Testis (tissue), 3 donors: ENCODE results near the gene PPTC7. TPM values are rescaled to one million over a fixed set of nuclear protein-coding genes. Genes with fewer than 3 reads are reported as not detected.

Experiments used
- DNase-seq: peaks from one replicate; pipeline ENCODE4 v3.0.0-alpha.2; 2019
- H3K27ac ChIP-seq, 2 donors: fragments of 200-600 bp; sonication (generic); one replicate each; pipeline ENCODE4 v1.5.1; 2019
- H3K27me3 ChIP-seq: fragments of 200-600 bp; sonication (generic); one replicate; pipeline ENCODE4 v1.5.1; 2019
- H3K36me3 ChIP-seq: fragments of 200-600 bp; sonication (generic); one replicate; pipeline ENCODE4 v1.5.1; 2017; ENCODE audit warnings: low read depth; ENCODE audit errors: missing control alignments
- H3K4me1 ChIP-seq: fragments of 200-600 bp; sonication (generic); one replicate; pipeline ENCODE4 v1.5.1; 2019
- H3K4me3 ChIP-seq, 2 donors: fragments of 200-600 bp; sonication (generic); one replicate each; pipeline ENCODE4 v1.5.1; 2017 to 2019
- H3K9me3 ChIP-seq: fragments of 200-600 bp; sonication (generic); one replicate; pipeline ENCODE4 v1.5.1; 2017
- POLR2A ChIP-seq: fragments of 450-650 bp; IDR thresholded peaks from one replicate; pipeline ENCODE4 v1.6.1; 2017; ENCODE audit warnings: antibody characterized with exemption, mild to moderate bottlenecking, moderate library complexity
- WGBS, 2 donors: methylation state at CpG; one replicate each; pipeline ENCODE4 v1.1.5; 2018; 5-methylcytosine and 5-hydroxymethylcytosine counted together
- intact Hi-C: fragments of 100-400 bp; cut with DNase I; formaldehyde crosslinking; loops from one replicate; pipeline ENCODE4 v1.15.1; 2023; ENCODE audit warnings: low total_unique reads
- polyA plus RNA-seq: library from polyadenylated mRNA; stranded (reverse); fragments of 350-450 nt; fragmentation: Illumina TruSeq; extraction: RNeasy Lipid Tissue Mini Kit (QIAGEN cat#74804); gene quantifications from one replicate; pipeline ENCODE4 v1.2.3, GENCODE V29; 2014; ENCODE audit warnings: low read depth, low replicate concordance; ENCODE audit not compliant: insufficient read depth
- total RNA-seq, 2 donors: library from RNA; depleted of rRNA; stranded (reverse); fragments of >200 nt; gene quantifications; one replicate each; pipeline ENCODE4 v1.2.3, GENCODE V29; 2016
- TF ChIP-seq, protein P1 (sequence below), 3 experiments: fragments of 450-650 bp in 2 of 3; fragments of 200-600 bp in 1 of 3; sonication (generic) in 1 of 3; IDR thresholded peaks; one replicate each; pipeline ENCODE4 v1.5.1; 2016 to 2019; ENCODE audit warnings: antibody characterized with exemption in 3 of 3, mild to moderate bottlenecking in 2 of 3, moderate library complexity in 1 of 3

Gene PPTC7
- total and polyA plus RNA-seq, 3 donors from 2014 or later = 23.7 to 30.8 (median 29.0) TPM

DNA sequence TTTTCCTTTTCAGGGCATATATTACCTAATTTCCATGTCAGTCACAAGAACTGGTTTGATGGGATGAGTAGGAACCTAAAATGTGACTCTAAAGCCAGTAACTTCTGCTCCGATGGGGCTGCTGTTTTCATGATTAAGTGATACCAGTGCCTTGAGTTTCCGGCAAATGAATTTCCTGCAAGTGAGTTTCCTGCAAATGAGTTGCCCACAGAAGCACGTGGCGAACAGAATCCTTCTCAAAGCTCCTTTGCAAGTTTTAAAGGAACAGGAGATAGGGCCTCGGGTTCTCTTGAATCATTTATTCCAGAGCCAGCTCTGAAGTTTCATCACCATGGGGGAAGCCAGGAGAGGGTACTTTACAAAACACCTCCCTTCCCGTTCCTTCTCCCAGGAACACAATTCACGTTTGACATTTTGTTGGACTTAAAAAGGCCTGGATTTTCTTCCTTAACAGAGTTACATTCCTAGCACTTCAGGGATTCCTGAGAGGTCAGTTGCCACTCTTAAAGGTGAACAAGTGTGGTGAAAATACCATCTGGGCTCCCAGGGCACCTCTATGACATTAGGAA, 2.2 kb upstream of the PPTC7 start:
- no peak for TF ChIP-seq POLR2A
- TF ChIP-seq, protein P1, sequence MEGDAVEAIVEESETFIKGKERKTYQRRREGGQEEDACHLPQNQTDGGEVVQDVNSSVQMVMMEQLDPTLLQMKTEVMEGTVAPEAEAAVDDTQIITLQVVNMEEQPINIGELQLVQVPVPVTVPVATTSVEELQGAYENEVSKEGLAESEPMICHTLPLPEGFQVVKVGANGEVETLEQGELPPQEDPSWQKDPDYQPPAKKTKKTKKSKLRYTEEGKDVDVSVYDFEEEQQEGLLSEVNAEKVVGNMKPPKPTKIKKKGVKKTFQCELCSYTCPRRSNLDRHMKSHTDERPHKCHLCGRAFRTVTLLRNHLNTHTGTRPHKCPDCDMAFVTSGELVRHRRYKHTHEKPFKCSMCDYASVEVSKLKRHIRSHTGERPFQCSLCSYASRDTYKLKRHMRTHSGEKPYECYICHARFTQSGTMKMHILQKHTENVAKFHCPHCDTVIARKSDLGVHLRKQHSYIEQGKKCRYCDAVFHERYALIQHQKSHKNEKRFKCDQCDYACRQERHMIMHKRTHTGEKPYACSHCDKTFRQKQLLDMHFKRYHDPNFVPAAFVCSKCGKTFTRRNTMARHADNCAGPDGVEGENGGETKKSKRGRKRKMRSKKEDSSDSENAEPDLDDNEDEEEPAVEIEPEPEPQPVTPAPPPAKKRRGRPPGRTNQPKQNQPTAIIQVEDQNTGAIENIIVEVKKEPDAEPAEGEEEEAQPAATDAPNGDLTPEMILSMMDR (IDR thresholded peaks at IDR 0.05) = no peak
- Histone ChIP-seq H3K27me3 (no peaks in the 10 kb centered on the region), H3K4me3 (no peak overlapping the region), H3K4me1 (peaks cover 21% of the 10 kb centered on the region), H3K27ac (no peak overlapping the region), H3K9me3 (no peaks in the 10 kb centered on the region), H3K36me3 (no peaks in the 10 kb centered on the region)
- 41 to 55% methylated on average over 6 to 7 of the region's 7 CpGs for WGBS, 2 donors
- intact Hi-C loops = no loop called here
- DNase-seq = no peak

DNA sequence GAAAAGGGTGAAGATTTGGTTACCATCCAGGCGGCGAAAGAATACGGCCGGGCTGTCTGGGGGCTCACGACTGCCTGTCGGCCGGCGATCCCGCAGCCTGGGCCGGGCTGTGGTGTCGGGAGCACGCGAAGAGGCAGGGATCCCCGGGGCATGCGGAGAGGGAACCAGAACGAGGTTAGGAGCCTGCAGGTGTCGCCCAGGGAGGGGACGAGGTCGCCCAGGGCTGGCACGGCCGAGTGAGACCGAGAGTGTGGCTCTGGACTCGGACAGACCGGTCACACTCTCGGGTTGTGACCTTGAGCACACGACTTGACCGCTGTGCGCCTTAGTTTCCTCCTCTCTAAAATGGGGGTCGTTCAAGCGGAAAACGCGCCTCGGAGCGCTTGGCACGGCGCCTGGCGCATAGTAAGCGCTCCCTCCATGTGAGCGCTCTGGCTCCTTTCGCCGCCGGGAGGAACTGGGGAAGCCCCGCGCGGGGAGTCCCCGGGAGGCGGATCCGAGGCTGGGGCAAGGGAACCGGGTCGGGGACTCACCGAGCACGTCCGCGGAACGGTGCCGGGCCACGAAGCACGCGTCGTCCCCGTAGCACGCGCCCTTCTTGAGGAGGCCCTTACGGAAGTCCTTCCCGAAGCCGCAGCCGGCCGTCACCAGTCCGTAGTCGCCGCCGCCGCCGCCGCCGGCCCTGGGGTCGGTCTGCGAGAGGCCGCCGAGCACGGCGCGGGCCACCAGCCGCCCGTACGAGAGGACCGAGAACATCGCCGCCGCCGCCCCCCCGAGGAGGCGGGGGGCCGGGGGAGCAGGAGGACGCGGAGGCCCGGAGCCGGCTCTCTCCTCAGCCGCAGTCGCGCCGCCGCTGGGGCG, 612 bp downstream of the PPTC7 start:
- H3K27ac ChIP-seq = peak overlapping the region; percentile 80 to 94
- DNase-seq = peak; percentile 62
- 0 to 1% methylated on average over 26 to 60 of the region's 104 CpGs for WGBS, 2 donors
- no peaks in the 10 kb centered on the region for H3K9me3 ChIP-seq
- peak overlapping the region; percentile 86 to 91 for H3K4me3 ChIP-seq
- H3K27me3 ChIP-seq = no peaks in the 10 kb centered on the region
- H3K4me1 ChIP-seq = peaks cover 27% of the 10 kb centered on the region
- TF ChIP-seq POLR2A = no peak
- TF ChIP-seq, protein P1 (IDR thresholded peaks at IDR 0.05) = no peak
- H3K36me3 ChIP-seq = no peaks in the 10 kb centered on the region
- intact Hi-C loops = no loop called here

DNA sequence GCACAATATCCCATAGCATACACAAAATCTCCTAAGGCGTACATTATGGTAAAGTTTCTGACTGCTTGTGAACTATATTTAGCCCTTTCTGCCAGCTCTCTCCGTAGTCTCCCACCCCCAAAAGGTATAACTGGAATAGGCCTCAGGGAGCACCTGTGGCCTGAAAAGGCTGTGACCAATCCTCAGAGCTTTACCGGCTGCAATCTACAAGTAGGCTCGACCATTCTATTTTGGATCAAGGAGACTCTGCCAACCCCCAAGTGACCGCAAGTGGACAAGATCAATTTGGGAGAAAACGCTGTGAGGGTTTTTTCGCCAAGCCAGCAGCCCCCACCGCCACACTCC, 1.2 kb downstream of the PPTC7 start:
- TF ChIP-seq POLR2A = no peak
- TF ChIP-seq, protein P1 (IDR thresholded peaks at IDR 0.05) = no peak
- peak; percentile 32 for DNase-seq
- Histone ChIP-seq H3K4me1 (peaks cover 27% of the 10 kb centered on the region), H3K36me3 (no peaks in the 10 kb centered on the region), H3K9me3 (no peaks in the 10 kb centered on the region), H3K4me3 (peak overlapping the region; percentile 86 to 91), H3K27ac (peak overlapping the region; percentile 80 to 94), H3K27me3 (no peaks in the 10 kb centered on the region)
- WGBS, 2 donors = 0 to 4% methylated on average over 8 of the region's 8 CpGs
- intact Hi-C loops = no loop called here

DNA sequence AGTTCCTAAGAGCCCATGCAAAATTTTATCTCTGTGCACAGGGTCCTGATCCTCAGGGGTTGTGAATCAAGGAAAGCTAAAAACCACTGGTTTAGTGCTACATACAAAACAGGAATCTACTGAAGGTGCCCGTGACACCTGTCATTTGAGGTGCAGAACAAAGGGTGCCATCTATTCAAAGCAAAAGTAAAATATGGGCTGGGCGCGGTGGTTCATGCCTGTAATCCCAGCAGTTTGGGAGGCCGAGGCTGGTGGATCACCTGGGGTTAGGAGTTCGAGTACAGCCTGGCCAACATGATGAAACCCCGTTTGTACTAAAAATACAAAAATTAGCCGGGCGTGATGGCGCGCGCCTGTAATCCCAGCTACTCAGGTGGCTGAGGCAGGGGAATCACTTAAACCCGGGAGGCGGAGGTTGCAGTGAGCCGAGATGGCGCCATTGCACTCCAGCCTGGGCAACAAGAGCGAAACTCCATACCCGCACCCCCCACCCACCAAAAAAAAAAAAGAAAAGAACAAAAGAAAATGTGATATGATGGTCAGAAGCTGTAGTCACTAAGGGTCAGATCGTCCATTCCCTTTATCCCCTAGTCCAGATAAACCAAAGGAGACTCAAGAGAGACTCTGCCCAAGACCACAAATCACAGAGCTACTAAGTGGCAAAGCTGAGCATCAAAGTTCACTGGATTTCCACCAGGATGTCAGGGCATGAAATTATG, 3.4 kb downstream of the PPTC7 start:
- DNase-seq = no peak
- H3K9me3 ChIP-seq = no peaks in the 10 kb centered on the region
- no peak overlapping the region for H3K4me3 ChIP-seq
- WGBS, 2 donors = 84 to 90% methylated on average over 15 to 18 of the region's 18 CpGs
- no peak overlapping the region for H3K27ac ChIP-seq
- intact Hi-C loops = no loop called here
- no peaks in the 10 kb centered on the region for H3K36me3 ChIP-seq
- H3K4me1 ChIP-seq = peaks cover 37% of the 10 kb centered on the region
- H3K27me3 ChIP-seq = no peaks in the 10 kb centered on the region
- TF ChIP-seq, protein P1 (IDR thresholded peaks at IDR 0.05) = no peak
- no peak for TF ChIP-seq POLR2A
